Neural progenitor cell (in vitro differentiated cells): ENCODE measurements around the gene MEIOSIN. TPM values are rescaled to one million over a fixed set of nuclear protein-coding genes. Genes with fewer than 3 reads are reported as not detected.
A peak's percentile ranks its signal among the peaks of the same experiment; 100 is the strongest.

Source experiments
- DNase-seq: peaks from one replicate; pipeline ENCODE4 v3.0.0-alpha.2; 2016; ENCODE audit warnings: low spot score
- H2AFZ ChIP-seq: fragments of 200-600 bp; sonication (generic); replicated peaks from 2 replicates; pipeline ENCODE4 v1.6.1; 2016; ENCODE audit warnings: antibody characterized with exemption
- H3F3A ChIP-seq: fragments of 200-600 bp; sonication (generic); 2 replicates; pipeline ENCODE4 v1.6.1; 2016; ENCODE audit warnings: antibody characterized with exemption, low read depth
- H3K27ac ChIP-seq: fragments of 200-600 bp; sonication (generic); 2 replicates; pipeline ENCODE4 v1.5.1; 2016; ENCODE audit warnings: mild to moderate bottlenecking
- H3K27me3 ChIP-seq: fragments of 200-600 bp; sonication (generic); 2 replicates; pipeline ENCODE4 v1.6.1; 2016; ENCODE audit warnings: mild to moderate bottlenecking, moderate library complexity
- H3K36me3 ChIP-seq: fragments of 200-600 bp; sonication (generic); 2 replicates; pipeline ENCODE4 v1.5.1; 2016
- H3K4me1 ChIP-seq: fragments of 200-600 bp; sonication (generic); 2 replicates; pipeline ENCODE4 v1.6.1; 2016; ENCODE audit warnings: mixed run types
- H3K4me2 ChIP-seq: fragments of 200-600 bp; sonication (generic); 2 replicates; pipeline ENCODE4 v1.6.1; 2016
- H3K4me3 ChIP-seq: fragments of 200-600 bp; sonication (generic); 2 replicates; pipeline ENCODE4 v1.5.1; 2016
- H3K79me2 ChIP-seq: fragments of 200-600 bp; sonication (generic); 2 replicates; pipeline ENCODE4 v1.6.1; 2016; ENCODE audit warnings: low read depth
- H3K9ac ChIP-seq: fragments of 200-600 bp; sonication (generic); 2 replicates; pipeline ENCODE4 v1.6.1; 2016
- H3K9me3 ChIP-seq: fragments of 200-600 bp; sonication (generic); 2 replicates; pipeline ENCODE4 v1.5.1; 2016; ENCODE audit warnings: low read depth
- H4K20me1 ChIP-seq: fragments of 200-600 bp; sonication (generic); 2 replicates; pipeline ENCODE4 v1.6.1; 2016; ENCODE audit warnings: low read depth
- H3K27ac Mint-ChIP-seq: 3 replicates; pipeline ENCODE4 v1.8.0; 2021; ENCODE audit warnings: mixed read lengths
- H3K27me3 Mint-ChIP-seq: 2 replicates; pipeline ENCODE4 v1.8.0; 2022; ENCODE audit warnings: low read depth, mild to moderate bottlenecking, inconsistent platforms, moderate library complexity, mixed read lengths; ENCODE audit not compliant: insufficient read depth
- H3K36me3 Mint-ChIP-seq: 3 replicates; pipeline ENCODE4 v1.8.0; 2021; ENCODE audit warnings: mixed read lengths
- H3K4me1 Mint-ChIP-seq: 3 replicates; pipeline ENCODE4 v1.8.0; 2021; ENCODE audit warnings: mixed read lengths
- H3K4me3 Mint-ChIP-seq: 3 replicates; pipeline ENCODE4 v1.8.0; 2021; ENCODE audit warnings: mild to moderate bottlenecking, moderate library complexity, mixed read lengths
- H3K9me3 Mint-ChIP-seq: 3 replicates; pipeline ENCODE4 v1.8.0; 2020; ENCODE audit warnings: mixed read lengths
- CTCF ChIP-seq: fragments of 200-600 bp; sonication (generic); IDR thresholded peaks from 2 replicates; pipeline ENCODE4 v1.5.1; 2017; ENCODE audit warnings: antibody characterized with exemption, mild to moderate bottlenecking
- EZH2 ChIP-seq: fragments of 200-600 bp; sonication (generic); IDR thresholded peaks from 2 replicates; pipeline ENCODE4 v1.6.1; 2017; ENCODE audit warnings: antibody characterized with exemption, mild to moderate bottlenecking, moderate library complexity
- EZH2phosphoT487 ChIP-seq: fragments of 200-600 bp; sonication (generic); IDR thresholded peaks from 2 replicates; pipeline ENCODE4 v1.6.1; 2017; ENCODE audit warnings: antibody characterized with exemption
- total RNA-seq: library from RNA; depleted of rRNA; stranded (reverse); fragments of >200 nt; gene quantifications from 2 replicates; pipeline ENCODE4 v1.2.3, GENCODE V29; 2015; ENCODE audit warnings: low replicate concordance

Gene MEIOSIN
- total RNA-seq, 1 donor from 2014 or later, result not detected

GRCh38 chr19:45691516-45692186 is 41.6 kb upstream of the MEIOSIN start, which contains the start of gene SNRPD2:
Gene SNRPD2, minus strand, starts transcription at chr19:45691953. Its CDS starts 65 bp downstream, at chr19:45691888.
- Histone ChIP-seq H3K9ac (peak within 1 kb of the TSS; percentile 81), H3K36me3 (no peaks in the 10 kb centered on the region), H4K20me1 (peaks cover 14% of the 10 kb centered on the region), H2AFZ (peak within 1 kb of the TSS; percentile 91), H3K9me3 (no peaks in the 10 kb centered on the region), H3K4me3 (peak within 1 kb of the TSS; percentile 78), H3K79me2 (peaks cover 28% of the 10 kb centered on the region), H3K4me2 (peak within 1 kb of the TSS; percentile 83), H3K27me3 (no peaks in the 10 kb centered on the region), H3K27ac (peak within 1 kb of the TSS; percentile 54), H3K4me1 (peaks cover 6% of the 10 kb centered on the region), H3F3A (peaks cover 19% of the 10 kb centered on the region)
- Mint-ChIP-seq H3K36me3 (peaks cover 15% of the 10 kb centered on the region), H3K27ac (peak within 1 kb of the TSS; percentile 90), H3K4me1 (peaks cover 11% of the 10 kb centered on the region), H3K4me3 (peak within 1 kb of the TSS; percentile 96), H3K27me3 (peaks cover 4% of the 10 kb centered on the region), H3K9me3 (no peaks in the 10 kb centered on the region)
- TF ChIP-seq EZH2phosphoT487, result no peak
- no peak for TF ChIP-seq CTCF
- TF ChIP-seq EZH2, result no peak
- peak; percentile 98 for DNase-seq

GRCh38 chr19:45692187-45693105 is 40.8 kb upstream of the MEIOSIN start, which contains the start of gene QPCTL:
Gene QPCTL, plus strand, starts transcription at chr19:45692666. Its CDS starts 38 bp downstream, at chr19:45692704.
- Histone ChIP-seq H3K9ac (peak within 1 kb of the TSS; percentile 81), H3K36me3 (no peaks in the 10 kb centered on the region), H3K4me2 (peak within 1 kb of the TSS; percentile 83), H3K4me1 (peaks cover 6% of the 10 kb centered on the region), H3K27ac (peak within 1 kb of the TSS; percentile 54), H3F3A (peaks cover 19% of the 10 kb centered on the region), H3K4me3 (peak within 1 kb of the TSS; percentile 78), H2AFZ (peak within 1 kb of the TSS; percentile 91), H3K27me3 (no peaks in the 10 kb centered on the region), H3K9me3 (no peaks in the 10 kb centered on the region), H3K79me2 (peaks cover 28% of the 10 kb centered on the region), H4K20me1 (peaks cover 14% of the 10 kb centered on the region)
- peak within 1 kb of the TSS; percentile 96 for H3K4me3 Mint-ChIP-seq
- H3K27ac Mint-ChIP-seq, result peak within 1 kb of the TSS; percentile 90
- H3K36me3 Mint-ChIP-seq, result peaks cover 14% of the 10 kb centered on the region
- DNase-seq, result peak; percentile 99
- H3K27me3 Mint-ChIP-seq, result peaks cover 4% of the 10 kb centered on the region
- no peak for TF ChIP-seq CTCF
- TF ChIP-seq EZH2phosphoT487, result no peak
- no peak for TF ChIP-seq EZH2
- no peaks in the 10 kb centered on the region for H3K9me3 Mint-ChIP-seq
- peaks cover 11% of the 10 kb centered on the region for H3K4me1 Mint-ChIP-seq

- peak; percentile 88 for DNase-seq
- Histone ChIP-seq H3K79me2 (peaks cover 28% of the 10 kb centered on the region), H3K27ac (peak overlapping the region; percentile 32), H3K36me3 (no peaks in the 10 kb centered on the region), H3K9ac (peak overlapping the region; percentile 53), H4K20me1 (peaks cover 14% of the 10 kb centered on the region), H3K9me3 (no peaks in the 10 kb centered on the region), H3K27me3 (no peaks in the 10 kb centered on the region), H3F3A (peaks cover 19% of the 10 kb centered on the region), H3K4me3 (peak overlapping the region; percentile 78), H3K4me1 (peaks cover 6% of the 10 kb centered on the region), H2AFZ (peak overlapping the region; percentile 42), H3K4me2 (peak overlapping the region; percentile 83)
- H3K4me1 Mint-ChIP-seq, result peaks cover 11% of the 10 kb centered on the region
- no peak for TF ChIP-seq EZH2
- peak; percentile 97 for TF ChIP-seq CTCF
- no peak for TF ChIP-seq EZH2phosphoT487
- peak overlapping the region; percentile 96 for H3K4me3 Mint-ChIP-seq
- H3K36me3 Mint-ChIP-seq, result peaks cover 14% of the 10 kb centered on the region
- H3K9me3 Mint-ChIP-seq, result no peaks in the 10 kb centered on the region
- H3K27ac Mint-ChIP-seq, result no peak overlapping the region
- H3K27me3 Mint-ChIP-seq, result peaks cover 4% of the 10 kb centered on the region
These were observed 40.0 kb upstream of the MEIOSIN start for GRCh38 chr19:45693106-45693788.
